HepG2 (cell line): Measurements from ENCODE around the gene CRK. TPM values are rescaled to one million over a fixed set of nuclear protein-coding genes. Genes with fewer than 3 reads are reported as not detected.

Experiments
- MEF2D ChIP-seq: sonication (generic); formaldehyde crosslinking; IDR thresholded peaks from 2 replicates; pipeline ENCODE4 v1.5.1; 2020; ENCODE audit warnings: mild to moderate bottlenecking, missing genetic modification reagents
- MXI1 ChIP-seq: IDR thresholded peaks from 3 replicates; pipeline ENCODE4 v1.6.1; 2012; ENCODE audit warnings: low read depth, low read length, inconsistent platforms, borderline replicate concordance
- NCOA1 ChIP-seq: sonication (generic); formaldehyde crosslinking; IDR thresholded peaks from 2 replicates; pipeline ENCODE4 v1.9.0; 2021; ENCODE audit warnings: missing genetic modification reagents
- NFE2 ChIP-seq: sonication (generic); formaldehyde crosslinking; IDR thresholded peaks from 2 replicates; pipeline ENCODE4 v1.4.0; 2020; ENCODE audit warnings: missing genetic modification reagents
- RAD51 ChIP-seq: fragments of 450-650 bp; IDR thresholded peaks from 2 replicates; pipeline ENCODE4 v1.6.1; 2016; ENCODE audit warnings: borderline replicate concordance
- RBM39 ChIP-seq: fragments of 200-400 bp; formaldehyde crosslinking; IDR thresholded peaks from one replicate; pipeline ENCODE4 v1.6.1; 2018; ENCODE audit warnings: antibody characterized with exemption, mild to moderate bottlenecking, low read depth, low read length; ENCODE audit not compliant: poor library complexity, severe bottlenecking
- TBX2 ChIP-seq: sonication (generic); formaldehyde crosslinking; IDR thresholded peaks from 2 replicates; pipeline ENCODE4 v1.5.0; 2020; ENCODE audit warnings: missing genetic modification reagents, mild to moderate bottlenecking, borderline replicate concordance
- TOPORS ChIP-seq: sonication (generic); formaldehyde crosslinking; IDR thresholded peaks from 2 replicates; pipeline ENCODE4 v1.8.0; 2023; ENCODE audit warnings: mild to moderate bottlenecking, missing genetic modification reagents
- ZMYM3 ChIP-seq: sonication (generic); formaldehyde crosslinking; IDR thresholded peaks from 2 replicates; pipeline ENCODE4 v1.5.1; 2020; ENCODE audit warnings: mild to moderate bottlenecking, missing genetic modification reagents
- ZNF17 ChIP-seq: sonication (generic); formaldehyde crosslinking; IDR thresholded peaks from 2 replicates; pipeline ENCODE4 v1.5.0; 2020; ENCODE audit warnings: mild to moderate bottlenecking, missing genetic modification reagents
- ZNF431 ChIP-seq: sonication (generic); formaldehyde crosslinking; IDR thresholded peaks from 2 replicates; pipeline ENCODE4 v1.9.0; 2022; ENCODE audit warnings: missing genetic modification reagents, low read depth, mild to moderate bottlenecking, borderline replicate concordance
- ZNF556 ChIP-seq: sonication (generic); formaldehyde crosslinking; IDR thresholded peaks from 2 replicates; pipeline ENCODE4 v1.4.0; 2020; ENCODE audit warnings: mild to moderate bottlenecking, missing genetic modification reagents, borderline replicate concordance
- ZNF598 ChIP-seq: sonication (generic); formaldehyde crosslinking; IDR thresholded peaks from 2 replicates; pipeline ENCODE4 v1.5.1; 2020; ENCODE audit warnings: mild to moderate bottlenecking, missing genetic modification reagents, borderline replicate concordance
- ZNF749 ChIP-seq: sonication (generic); formaldehyde crosslinking; IDR thresholded peaks from 2 replicates; pipeline ENCODE4 v1.8.0; 2022; ENCODE audit warnings: mild to moderate bottlenecking, missing genetic modification reagents, moderate library complexity, borderline replicate concordance
- ZSCAN31 ChIP-seq: sonication (generic); formaldehyde crosslinking; IDR thresholded peaks from 2 replicates; pipeline ENCODE4 v1.5.0; 2020; ENCODE audit warnings: low read depth, mild to moderate bottlenecking, missing genetic modification reagents
- ZZZ3 ChIP-seq: sonication (generic); formaldehyde crosslinking; IDR thresholded peaks from 2 replicates; pipeline ENCODE4 v1.4.0; 2020; ENCODE audit warnings: missing genetic modification reagents, mild to moderate bottlenecking, borderline replicate concordance
- polyA plus RNA-seq, 8 experiments: library from polyadenylated mRNA; depleted of rRNA in 3 of 8; stranded (reverse) in 7 of 8; unstranded in 1 of 8; fragments of >200 nt; fragmentation: Illumina TruSeq in 4 of 8; extraction: Trizol in 4 of 8; gene quantifications; 2 replicates each; pipeline versions ENCODE4 v1.2.1 to v1.2.3, GENCODE V29; 2011 to 2016; ENCODE audit warnings: low read depth in 4 of 8, missing spikeins in 1 of 8, mixed read lengths in 1 of 8; ENCODE audit not compliant: insufficient read depth in 1 of 8
- total RNA-seq, 5 experiments: library from RNA; depleted of rRNA; stranded (reverse); fragments of >200 nt; fragmentation: Illumina TruSeq; extraction: Trizol; gene quantifications; 2 replicates each; pipeline ENCODE4 v1.2.3, GENCODE V29; 2016; ENCODE audit warnings: low read depth in 1 of 5
- TF ChIP-seq, protein P1 (sequence below): sonication (generic); formaldehyde crosslinking; IDR thresholded peaks from 2 replicates; pipeline ENCODE4 v1.4.0; 2020; ENCODE audit warnings: mild to moderate bottlenecking, missing genetic modification reagents, borderline replicate concordance
- TF ChIP-seq, protein P2 (sequence below): sonication (generic); formaldehyde crosslinking; IDR thresholded peaks from 2 replicates; pipeline ENCODE4 v1.5.1; 2020; ENCODE audit warnings: missing genetic modification reagents, mild to moderate bottlenecking, borderline replicate concordance
- TF ChIP-seq, protein P3 (sequence below): sonication (generic); formaldehyde crosslinking; IDR thresholded peaks from 2 replicates; pipeline ENCODE4 v1.4.0; 2020; ENCODE audit warnings: missing genetic modification reagents
- TF ChIP-seq, protein P4 (sequence below), 2 experiments: fragments of 450-650 bp in 1 of 2; sonication (generic) in 1 of 2; formaldehyde crosslinking; IDR thresholded peaks; 2 replicates each; pipeline versions ENCODE4 v1.5.0 to v1.8.0; 2020 to 2022; ENCODE audit warnings: mild to moderate bottlenecking in 1 of 2, missing genetic modification reagents in 1 of 2

CRK gene
- total and polyA plus RNA-seq, 2 of the 13 experiments (the other 11 are each of a cell fraction or from before 2014, with no cell fraction given), result 47.4 to 54.2 TPM

DNA sequence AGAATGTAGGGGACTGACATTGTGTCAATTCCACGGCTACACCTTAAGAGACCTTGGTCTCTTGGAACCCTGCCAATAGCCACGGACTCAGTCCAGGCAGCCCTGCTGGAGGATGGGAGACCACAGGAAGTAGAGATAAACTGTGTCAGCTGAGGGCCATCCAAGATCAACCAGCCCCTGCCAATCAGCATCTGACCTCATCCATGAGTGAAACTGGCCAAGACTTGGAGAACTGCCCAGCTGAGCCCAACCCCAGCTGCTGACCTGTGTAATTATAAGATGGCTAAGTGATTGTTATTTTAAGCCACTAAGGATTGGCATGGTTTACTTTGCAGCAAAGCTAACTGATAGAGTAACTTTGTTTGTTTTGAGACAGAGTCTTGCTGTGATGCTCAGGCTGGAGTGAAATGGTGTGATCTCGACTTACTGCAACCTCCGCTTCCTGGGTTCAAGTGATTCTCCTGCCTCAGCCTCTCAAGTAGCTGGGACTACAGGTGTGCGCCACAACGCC is 42.7 kb downstream of the CRK start (continued):
- no peak for TF ChIP-seq ZNF749 (CRISPR knock-in tag)
- TF ChIP-seq ZNF598 (CRISPR knock-in tag), result no peak
- TF ChIP-seq RBM39, result no peak
- no peak for TF ChIP-seq MXI1
- no peak for TF ChIP-seq ZNF556
- TF ChIP-seq, protein P1, sequence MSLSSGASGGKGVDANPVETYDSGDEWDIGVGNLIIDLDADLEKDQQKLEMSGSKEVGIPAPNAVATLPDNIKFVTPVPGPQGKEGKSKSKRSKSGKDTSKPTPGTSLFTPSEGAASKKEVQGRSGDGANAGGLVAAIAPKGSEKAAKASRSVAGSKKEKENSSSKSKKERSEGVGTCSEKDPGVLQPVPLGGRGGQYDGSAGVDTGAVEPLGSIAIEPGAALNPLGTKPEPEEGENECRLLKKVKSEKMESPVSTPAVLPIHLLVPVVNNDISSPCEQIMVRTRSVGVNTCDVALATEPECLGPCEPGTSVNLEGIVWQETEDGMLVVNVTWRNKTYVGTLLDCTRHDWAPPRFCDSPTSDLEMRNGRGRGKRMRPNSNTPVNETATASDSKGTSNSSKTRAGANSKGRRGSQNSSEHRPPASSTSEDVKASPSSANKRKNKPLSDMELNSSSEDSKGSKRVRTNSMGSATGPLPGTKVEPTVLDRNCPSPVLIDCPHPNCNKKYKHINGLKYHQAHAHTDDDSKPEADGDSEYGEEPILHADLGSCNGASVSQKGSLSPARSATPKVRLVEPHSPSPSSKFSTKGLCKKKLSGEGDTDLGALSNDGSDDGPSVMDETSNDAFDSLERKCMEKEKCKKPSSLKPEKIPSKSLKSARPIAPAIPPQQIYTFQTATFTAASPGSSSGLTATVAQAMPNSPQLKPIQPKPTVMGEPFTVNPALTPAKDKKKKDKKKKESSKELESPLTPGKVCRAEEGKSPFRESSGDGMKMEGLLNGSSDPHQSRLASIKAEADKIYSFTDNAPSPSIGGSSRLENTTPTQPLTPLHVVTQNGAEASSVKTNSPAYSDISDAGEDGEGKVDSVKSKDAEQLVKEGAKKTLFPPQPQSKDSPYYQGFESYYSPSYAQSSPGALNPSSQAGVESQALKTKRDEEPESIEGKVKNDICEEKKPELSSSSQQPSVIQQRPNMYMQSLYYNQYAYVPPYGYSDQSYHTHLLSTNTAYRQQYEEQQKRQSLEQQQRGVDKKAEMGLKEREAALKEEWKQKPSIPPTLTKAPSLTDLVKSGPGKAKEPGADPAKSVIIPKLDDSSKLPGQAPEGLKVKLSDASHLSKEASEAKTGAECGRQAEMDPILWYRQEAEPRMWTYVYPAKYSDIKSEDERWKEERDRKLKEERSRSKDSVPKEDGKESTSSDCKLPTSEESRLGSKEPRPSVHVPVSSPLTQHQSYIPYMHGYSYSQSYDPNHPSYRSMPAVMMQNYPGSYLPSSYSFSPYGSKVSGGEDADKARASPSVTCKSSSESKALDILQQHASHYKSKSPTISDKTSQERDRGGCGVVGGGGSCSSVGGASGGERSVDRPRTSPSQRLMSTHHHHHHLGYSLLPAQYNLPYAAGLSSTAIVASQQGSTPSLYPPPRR (CRISPR knock-in tag), result peak; percentile 54; the same call in 1 of the 2 replicates
- TF ChIP-seq, protein P2, sequence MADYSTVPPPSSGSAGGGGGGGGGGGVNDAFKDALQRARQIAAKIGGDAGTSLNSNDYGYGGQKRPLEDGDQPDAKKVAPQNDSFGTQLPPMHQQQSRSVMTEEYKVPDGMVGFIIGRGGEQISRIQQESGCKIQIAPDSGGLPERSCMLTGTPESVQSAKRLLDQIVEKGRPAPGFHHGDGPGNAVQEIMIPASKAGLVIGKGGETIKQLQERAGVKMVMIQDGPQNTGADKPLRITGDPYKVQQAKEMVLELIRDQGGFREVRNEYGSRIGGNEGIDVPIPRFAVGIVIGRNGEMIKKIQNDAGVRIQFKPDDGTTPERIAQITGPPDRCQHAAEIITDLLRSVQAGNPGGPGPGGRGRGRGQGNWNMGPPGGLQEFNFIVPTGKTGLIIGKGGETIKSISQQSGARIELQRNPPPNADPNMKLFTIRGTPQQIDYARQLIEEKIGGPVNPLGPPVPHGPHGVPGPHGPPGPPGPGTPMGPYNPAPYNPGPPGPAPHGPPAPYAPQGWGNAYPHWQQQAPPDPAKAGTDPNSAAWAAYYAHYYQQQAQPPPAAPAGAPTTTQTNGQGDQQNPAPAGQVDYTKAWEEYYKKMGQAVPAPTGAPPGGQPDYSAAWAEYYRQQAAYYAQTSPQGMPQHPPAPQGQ (CRISPR knock-in tag), result no peak
- TF ChIP-seq TBX2 (CRISPR knock-in tag), result no peak; the same call in 1 of the 2 replicates
- no peak for TF ChIP-seq NCOA1 (CRISPR knock-in tag)
- TF ChIP-seq ZMYM3 (CRISPR knock-in tag), result peak; percentile 60; the same call in 1 of the 2 replicates
- no peak for TF ChIP-seq ZSCAN31 (CRISPR knock-in tag)
- no peak for TF ChIP-seq NFE2 (CRISPR knock-in tag)
- TF ChIP-seq MEF2D (CRISPR knock-in tag), result no peak
- TF ChIP-seq, protein P3, sequence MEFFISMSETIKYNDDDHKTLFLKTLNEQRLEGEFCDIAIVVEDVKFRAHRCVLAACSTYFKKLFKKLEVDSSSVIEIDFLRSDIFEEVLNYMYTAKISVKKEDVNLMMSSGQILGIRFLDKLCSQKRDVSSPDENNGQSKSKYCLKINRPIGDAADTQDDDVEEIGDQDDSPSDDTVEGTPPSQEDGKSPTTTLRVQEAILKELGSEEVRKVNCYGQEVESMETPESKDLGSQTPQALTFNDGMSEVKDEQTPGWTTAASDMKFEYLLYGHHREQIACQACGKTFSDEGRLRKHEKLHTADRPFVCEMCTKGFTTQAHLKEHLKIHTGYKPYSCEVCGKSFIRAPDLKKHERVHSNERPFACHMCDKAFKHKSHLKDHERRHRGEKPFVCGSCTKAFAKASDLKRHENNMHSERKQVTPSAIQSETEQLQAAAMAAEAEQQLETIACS (CRISPR knock-in tag), result no peak
- TF ChIP-seq ZZZ3 (CRISPR knock-in tag), result no peak
- no peak for TF ChIP-seq RAD51
- TF ChIP-seq, protein P4, sequence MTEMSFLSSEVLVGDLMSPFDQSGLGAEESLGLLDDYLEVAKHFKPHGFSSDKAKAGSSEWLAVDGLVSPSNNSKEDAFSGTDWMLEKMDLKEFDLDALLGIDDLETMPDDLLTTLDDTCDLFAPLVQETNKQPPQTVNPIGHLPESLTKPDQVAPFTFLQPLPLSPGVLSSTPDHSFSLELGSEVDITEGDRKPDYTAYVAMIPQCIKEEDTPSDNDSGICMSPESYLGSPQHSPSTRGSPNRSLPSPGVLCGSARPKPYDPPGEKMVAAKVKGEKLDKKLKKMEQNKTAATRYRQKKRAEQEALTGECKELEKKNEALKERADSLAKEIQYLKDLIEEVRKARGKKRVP (CRISPR knock-in tag; IDR thresholded peaks at IDR 0.05), result no peak
- no peak for TF ChIP-seq ZNF431
- no peak for TF ChIP-seq TOPORS (CRISPR knock-in tag)
- TF ChIP-seq ZNF17, result no peak
